ENCODE results near the gene DDX28.

DNA sequence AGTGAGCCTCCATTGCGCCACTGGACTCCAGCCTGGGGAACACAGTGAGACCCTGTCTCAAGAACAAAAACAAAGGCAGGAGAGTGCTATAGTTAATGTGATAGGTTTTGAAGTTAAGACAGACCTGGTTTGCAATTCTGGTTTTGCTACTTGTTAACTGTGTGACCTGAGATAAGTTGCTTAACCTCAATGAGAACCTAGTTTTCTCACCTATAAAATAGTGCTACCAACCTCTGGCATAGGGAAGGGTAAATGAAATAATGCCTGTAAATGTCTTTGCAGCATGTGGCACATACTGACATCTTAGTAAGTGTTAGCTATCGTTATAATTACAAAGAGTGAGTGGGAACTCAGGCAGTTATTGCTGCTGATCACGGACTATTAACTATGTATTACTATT, 32.4 kb upstream of the DDX28 start:
- no peak for TF ChIP-seq EZH2 (IDR thresholded peaks at IDR 0.05; ENCODE audit: borderline replicate concordance, low read depth, low read length, severe bottlenecking)
- TF ChIP-seq, protein P1, sequence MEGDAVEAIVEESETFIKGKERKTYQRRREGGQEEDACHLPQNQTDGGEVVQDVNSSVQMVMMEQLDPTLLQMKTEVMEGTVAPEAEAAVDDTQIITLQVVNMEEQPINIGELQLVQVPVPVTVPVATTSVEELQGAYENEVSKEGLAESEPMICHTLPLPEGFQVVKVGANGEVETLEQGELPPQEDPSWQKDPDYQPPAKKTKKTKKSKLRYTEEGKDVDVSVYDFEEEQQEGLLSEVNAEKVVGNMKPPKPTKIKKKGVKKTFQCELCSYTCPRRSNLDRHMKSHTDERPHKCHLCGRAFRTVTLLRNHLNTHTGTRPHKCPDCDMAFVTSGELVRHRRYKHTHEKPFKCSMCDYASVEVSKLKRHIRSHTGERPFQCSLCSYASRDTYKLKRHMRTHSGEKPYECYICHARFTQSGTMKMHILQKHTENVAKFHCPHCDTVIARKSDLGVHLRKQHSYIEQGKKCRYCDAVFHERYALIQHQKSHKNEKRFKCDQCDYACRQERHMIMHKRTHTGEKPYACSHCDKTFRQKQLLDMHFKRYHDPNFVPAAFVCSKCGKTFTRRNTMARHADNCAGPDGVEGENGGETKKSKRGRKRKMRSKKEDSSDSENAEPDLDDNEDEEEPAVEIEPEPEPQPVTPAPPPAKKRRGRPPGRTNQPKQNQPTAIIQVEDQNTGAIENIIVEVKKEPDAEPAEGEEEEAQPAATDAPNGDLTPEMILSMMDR (IDR thresholded peaks at IDR 0.05; ENCODE audit: extremely low read depth in 1 of 2, insufficient read depth in 1 of 2, low read depth in 1 of 2, low read length in 2 of 2), result no peak
- no peak for TF ChIP-seq POLR2A (IDR thresholded peaks at IDR 0.05; ENCODE audit: low read depth, low read length)
